SK-N-SH treated with all-trans-retinoic acid at 6 μM for 48 hours (cell line): ENCODE measurements around the gene BRICD5.

Experiments used
- ATAC-seq: fragments of 200-7000 bp; cut with Tn5 transposase; 3 replicates; pipeline ENCODE4 v1.9.1; 2020; ENCODE audit warnings: mild to moderate bottlenecking, moderate library complexity
- ARNTL ChIP-seq: fragments of 450-650 bp; formaldehyde crosslinking; IDR thresholded peaks from 2 replicates; pipeline ENCODE4 v1.5.0; 2020; ENCODE audit warnings: low read depth, mild to moderate bottlenecking, moderate library complexity, borderline replicate concordance
- BACH2 ChIP-seq: fragments of 250-450 bp; sonication (Bioruptor Pico); IDR thresholded peaks from 2 replicates; pipeline ENCODE4 v1.9.0; 2021; ENCODE audit warnings: mild to moderate bottlenecking, borderline replicate concordance
- CREB5 ChIP-seq: fragments of 250-450 bp; sonication (Bioruptor Pico); IDR thresholded peaks from 2 replicates; pipeline ENCODE4 v1.5.1; 2020; ENCODE audit warnings: low read depth, mild to moderate bottlenecking, moderate library complexity
- CSDC2 ChIP-seq: fragments of 250-450 bp; sonication (Bioruptor Pico); IDR thresholded peaks from 2 replicates; pipeline ENCODE4 v1.5.0; 2020; ENCODE audit warnings: mild to moderate bottlenecking, moderate library complexity
- CSRNP3 ChIP-seq: fragments of 250-450 bp; sonication (Bioruptor Pico); IDR thresholded peaks from 2 replicates; pipeline ENCODE4 v1.5.1; 2021; ENCODE audit warnings: mild to moderate bottlenecking, moderate library complexity
- ESRRG ChIP-seq: fragments of 250-450 bp; sonication (Bioruptor Pico); IDR thresholded peaks from 2 replicates; pipeline ENCODE4 v1.6.1; 2021; ENCODE audit warnings: mild to moderate bottlenecking
- GLIS3 ChIP-seq: fragments of 250-450 bp; sonication (Bioruptor Pico); IDR thresholded peaks from 2 replicates; pipeline ENCODE4 v1.5.0; 2020; ENCODE audit warnings: mild to moderate bottlenecking, moderate library complexity
- ISL1 ChIP-seq: fragments of 250-450 bp; sonication (Bioruptor Pico); IDR thresholded peaks from 2 replicates; pipeline ENCODE4 v2.1.2; 2022; ENCODE audit warnings: mild to moderate bottlenecking, moderate library complexity
- OSR1 ChIP-seq: fragments of 250-450 bp; sonication (Bioruptor Pico); IDR thresholded peaks from 2 replicates; pipeline ENCODE4 v1.8.0; 2022; ENCODE audit warnings: moderate library complexity, mild to moderate bottlenecking, inconsistent platforms
- PATZ1 ChIP-seq: fragments of 250-450 bp; sonication (Bioruptor Pico); IDR thresholded peaks from 2 replicates; pipeline ENCODE4 v1.8.0; 2020; ENCODE audit warnings: mild to moderate bottlenecking, moderate library complexity, borderline replicate concordance
- POU6F1 ChIP-seq: fragments of 250-450 bp; sonication (Bioruptor Pico); IDR thresholded peaks from 2 replicates; pipeline ENCODE4 v1.8.0; 2021; ENCODE audit warnings: low read depth, mild to moderate bottlenecking, moderate library complexity, borderline replicate concordance
- PPARA ChIP-seq: fragments of 250-450 bp; sonication (Bioruptor Pico); IDR thresholded peaks from 2 replicates; pipeline ENCODE4 v1.5.0; 2020; ENCODE audit warnings: mild to moderate bottlenecking, borderline replicate concordance
- RARB ChIP-seq: fragments of 250-450 bp; sonication (Bioruptor Pico); IDR thresholded peaks from 2 replicates; pipeline ENCODE4 v1.8.0; 2021; ENCODE audit warnings: mild to moderate bottlenecking, moderate library complexity
- SNAI2 ChIP-seq: fragments of 250-450 bp; sonication (Bioruptor Pico); IDR thresholded peaks from 2 replicates; pipeline ENCODE4 v1.5.0; 2020; ENCODE audit warnings: mild to moderate bottlenecking, moderate library complexity
- TCF4 ChIP-seq: fragments of 250-450 bp; sonication (Bioruptor Pico); IDR thresholded peaks from 2 replicates; pipeline ENCODE4 v1.8.0; 2021; ENCODE audit warnings: mild to moderate bottlenecking, moderate library complexity, borderline replicate concordance
- TOX ChIP-seq: fragments of 250-450 bp; sonication (Bioruptor Pico); IDR thresholded peaks from 2 replicates; pipeline ENCODE4 v1.8.0; 2021; ENCODE audit warnings: mild to moderate bottlenecking, moderate library complexity, borderline replicate concordance
- TSHZ2 ChIP-seq: fragments of 250-450 bp; sonication (Bioruptor Pico); IDR thresholded peaks from 2 replicates; pipeline ENCODE4 v1.5.0; 2020; ENCODE audit warnings: mild to moderate bottlenecking, moderate library complexity
- ZC3H10 ChIP-seq: fragments of 250-450 bp; sonication (Bioruptor Pico); IDR thresholded peaks from 2 replicates; pipeline ENCODE4 v1.5.1; 2021; ENCODE audit warnings: mild to moderate bottlenecking, moderate library complexity
- ZFP3 ChIP-seq: fragments of 250-450 bp; sonication (Bioruptor Pico); IDR thresholded peaks from 2 replicates; pipeline ENCODE4 v1.5.0; 2020; ENCODE audit warnings: mild to moderate bottlenecking, moderate library complexity
- ZFP30 ChIP-seq: fragments of 450-650 bp; formaldehyde crosslinking; IDR thresholded peaks from 2 replicates; pipeline ENCODE4 v1.5.0; 2022; ENCODE audit warnings: mild to moderate bottlenecking, moderate library complexity
- ZNF565 ChIP-seq: fragments of 450-650 bp; formaldehyde crosslinking; conservative IDR thresholded peaks from 2 replicates; pipeline ENCODE4 v1.5.0; 2020; ENCODE audit warnings: low read depth, mild to moderate bottlenecking, moderate library complexity
- ZNF70 ChIP-seq: fragments of 450-650 bp; formaldehyde crosslinking; IDR thresholded peaks from 2 replicates; pipeline ENCODE4 v1.5.0; 2020; ENCODE audit warnings: mild to moderate bottlenecking, moderate library complexity

Gene BRICD5

GRCh38 chr16:2173916-2174315 is 36.7 kb downstream of the BRICD5 start:
- no peak for TF ChIP-seq RARB (CRISPR knock-in tag)
- TF ChIP-seq ZC3H10, result no peak
- no peak for TF ChIP-seq ZNF565 (CRISPR knock-in tag)
- no peak for TF ChIP-seq ESRRG
- no peak for TF ChIP-seq OSR1 (CRISPR knock-in tag)
- TF ChIP-seq ARNTL, result no peak
- no peak for TF ChIP-seq POU6F1
- TF ChIP-seq TSHZ2, result no peak
- TF ChIP-seq BACH2 (CRISPR knock-in tag), result no peak
- TF ChIP-seq GLIS3 (CRISPR knock-in tag), result no peak
- no peak for TF ChIP-seq ISL1 (CRISPR knock-in tag)
- TF ChIP-seq ZFP30, result no peak
- no peak for TF ChIP-seq PATZ1 (CRISPR knock-in tag)
- no peak for TF ChIP-seq ZFP3 (CRISPR knock-in tag)
- no peak for TF ChIP-seq ZNF70
- no peak for TF ChIP-seq TCF4
- no peak for TF ChIP-seq PPARA (CRISPR knock-in tag)
- no peak for TF ChIP-seq CSDC2
- ATAC-seq, result no peak

GRCh38 chr16:2173366-2173765 is 37.3 kb downstream of the BRICD5 start:
- TF ChIP-seq ISL1 (CRISPR knock-in tag) (no peak), TOX (CRISPR knock-in tag) (no peak), ZFP30 (no peak), PATZ1 (CRISPR knock-in tag) (no peak), CSDC2 (no peak), TSHZ2 (no peak), ARNTL (no peak), ESRRG (no peak), CSRNP3 (CRISPR knock-in tag) (no peak), OSR1 (CRISPR knock-in tag) (no peak), ZC3H10 (no peak), SNAI2 (CRISPR knock-in tag) (no peak), POU6F1 (no peak), PPARA (CRISPR knock-in tag) (no peak), BACH2 (CRISPR knock-in tag) (no peak), CREB5 (CRISPR knock-in tag) (no peak), ZNF565 (CRISPR knock-in tag) (no peak)
- no peak for ATAC-seq
